WERI-Rb-1 (cell line): ENCODE data around the gene CKLF.

Experiments used
- DNase-seq: peaks from one replicate; pipeline ENCODE4 v3.0.0-alpha.2; 2020
- H3K27ac ChIP-seq: fragments of 250-450 bp; sonication (Bioruptor Pico); 2 replicates; pipeline ENCODE4 v1.5.1; 2020; ENCODE audit warnings: mild to moderate bottlenecking, moderate library complexity
- H3K27me3 ChIP-seq: fragments of 250-450 bp; sonication (Bioruptor Pico); 2 replicates; pipeline ENCODE4 v1.5.1; 2021; ENCODE audit warnings: mild to moderate bottlenecking, low read depth, moderate library complexity; ENCODE audit not compliant: insufficient read depth, severe bottlenecking
- H3K36me3 ChIP-seq: fragments of 250-450 bp; sonication (Bioruptor Pico); 2 replicates; pipeline ENCODE4 v1.5.1; 2020; ENCODE audit warnings: mild to moderate bottlenecking, moderate library complexity
- H3K4me3 ChIP-seq: 2 replicates; pipeline ENCODE4 v1.5.1; 2011; ENCODE audit warnings: low read depth, mild to moderate bottlenecking, control low read depth, low read length
- H3K9me3 ChIP-seq: fragments of 250-450 bp; sonication (Bioruptor Pico); 2 replicates; pipeline ENCODE4 v1.5.1; 2021; ENCODE audit warnings: mild to moderate bottlenecking, moderate library complexity; ENCODE audit not compliant: severe bottlenecking
- CTCF ChIP-seq: IDR thresholded peaks from 2 replicates; pipeline ENCODE4 v1.5.1; 2011; ENCODE audit warnings: low read depth, mild to moderate bottlenecking, control low read depth, inconsistent platforms, low read length

CKLF gene

GRCh38 chr16:66508914-66509496, 43.4 kb upstream of the CKLF start:
- Histone ChIP-seq H3K36me3 (no peaks in the 10 kb centered on the region; the same call in 1 of the 2 replicates), H3K27me3 (no peaks in the 10 kb centered on the region), H3K9me3 (no peaks in the 10 kb centered on the region), H3K27ac (no peak overlapping the region), H3K4me3 (no peak overlapping the region)
- TF ChIP-seq CTCF: no peak
- no peak for DNase-seq

GRCh38 chr16:66509576-66509975, 42.8 kb upstream of the CKLF start:
- Histone ChIP-seq H3K4me3 (no peak overlapping the region), H3K27ac (no peak overlapping the region), H3K9me3 (no peaks in the 10 kb centered on the region), H3K36me3 (no peaks in the 10 kb centered on the region; the same call in 1 of the 2 replicates), H3K27me3 (no peaks in the 10 kb centered on the region)
- no peak for TF ChIP-seq CTCF
- no peak for DNase-seq

GRCh38 chr16:66510298-66510697, 42.1 kb upstream of the CKLF start:
- Histone ChIP-seq H3K36me3 (no peaks in the 10 kb centered on the region; the same call in 1 of the 2 replicates), H3K9me3 (no peaks in the 10 kb centered on the region), H3K4me3 (no peak overlapping the region), H3K27me3 (no peaks in the 10 kb centered on the region), H3K27ac (no peak overlapping the region)
- TF ChIP-seq CTCF: no peak
- DNase-seq: no peak

GRCh38 chr16:66510711-66511601, 41.4 kb upstream of the CKLF start:
- Histone ChIP-seq H3K27me3 (no peaks in the 10 kb centered on the region), H3K9me3 (no peaks in the 10 kb centered on the region), H3K4me3 (no peak overlapping the region), H3K27ac (no peak overlapping the region), H3K36me3 (no peaks in the 10 kb centered on the region; the same call in 1 of the 2 replicates)
- DNase-seq: no peak
- no peak for TF ChIP-seq CTCF

GRCh38 chr16:66511602-66512271, 40.6 kb upstream of the CKLF start:
- H3K4me3 ChIP-seq: no peak overlapping the region
- DNase-seq: peak; percentile 37
- H3K36me3 ChIP-seq: no peaks in the 10 kb centered on the region; the same call in 1 of the 2 replicates
- no peaks in the 10 kb centered on the region for H3K27me3 ChIP-seq
- no peak for TF ChIP-seq CTCF
- no peaks in the 10 kb centered on the region for H3K9me3 ChIP-seq
- no peak overlapping the region for H3K27ac ChIP-seq
